GM12878 (cell line): Measurements from ENCODE around the gene ITGA6.

Source experiments
- CBFB ChIP-seq: IDR thresholded peaks from 2 replicates; pipeline ENCODE4 v1.6.1; 2016; ENCODE audit warnings: antibody characterized with exemption, low read depth
- ESRRA ChIP-seq: IDR thresholded peaks from 2 replicates; pipeline ENCODE4 v1.6.1; 2012; ENCODE audit warnings: mild to moderate bottlenecking, low read length, improper control_type of control experiment
- ETV6 ChIP-seq, 2 experiments: fragments of 450-650 bp in 1 of 2; IDR thresholded peaks in 1 of 2; conservative IDR thresholded peaks in 1 of 2; 2 replicates each; pipeline ENCODE4 v1.6.1; 2014; ENCODE audit warnings: antibody characterized with exemption in 1 of 2, borderline replicate concordance in 1 of 2, low read depth in 1 of 2, mild to moderate bottlenecking in 1 of 2, moderate library complexity in 1 of 2
- MYB ChIP-seq: fragments of 150-350 bp; IDR thresholded peaks from 2 replicates; pipeline ENCODE4 v1.6.1; 2014; ENCODE audit warnings: mild to moderate bottlenecking, low read depth, low read length, borderline replicate concordance
- NR2C1 ChIP-seq: fragments of 450-650 bp; IDR thresholded peaks from 2 replicates; pipeline ENCODE4 v1.6.1; 2017; ENCODE audit warnings: antibody characterized with exemption, mild to moderate bottlenecking, moderate library complexity
- POLR2A ChIP-seq: IDR thresholded peaks from 2 replicates; pipeline ENCODE4 v1.6.1; 2011; ENCODE audit warnings: low read depth, mild to moderate bottlenecking, low read length
- POU2F2 ChIP-seq: IDR thresholded peaks from 3 replicates; pipeline ENCODE4 v1.6.1; 2011; ENCODE audit warnings: low read depth, mild to moderate bottlenecking, low read length, borderline replicate concordance
- SUZ12 ChIP-seq: fragments of 200-600 bp; sonication (generic); IDR thresholded peaks from one replicate; pipeline ENCODE4 v1.6.1; 2018; ENCODE audit warnings: antibody characterized with exemption, mild to moderate bottlenecking; ENCODE audit not compliant: unreplicated experiment
- TF ChIP-seq, protein P1 (sequence below): fragments of 450-650 bp; IDR thresholded peaks from 2 replicates; pipeline ENCODE4 v1.6.1; 2017; ENCODE audit warnings: mild to moderate bottlenecking
- TF ChIP-seq, protein P2 (sequence below), 3 experiments: IDR thresholded peaks in 2 of 3; conservative IDR thresholded peaks in 1 of 3; 2 replicates each; pipeline ENCODE4 v1.5.1; 2011; ENCODE audit warnings: low read depth in 3 of 3, low read length in 3 of 3, mild to moderate bottlenecking in 3 of 3, control low read depth in 2 of 3, moderate library complexity in 2 of 3, inconsistent platforms in 1 of 3, mixed read lengths in 1 of 3; ENCODE audit not compliant: control insufficient read depth in 2 of 3, insufficient read depth in 1 of 3; ENCODE audit errors: extremely low read depth in 1 of 3
- TF ChIP-seq, protein P3 (sequence below): IDR thresholded peaks from 2 replicates; pipeline ENCODE4 v1.6.1; 2011; ENCODE audit warnings: low read depth, mild to moderate bottlenecking, low read length, moderate library complexity, borderline replicate concordance; ENCODE audit errors: extremely low read depth
- TF ChIP-seq, protein P4 (sequence below): fragments of 150-350 bp; IDR thresholded peaks from 2 replicates; pipeline ENCODE4 v1.6.1; 2016; ENCODE audit warnings: low read depth, low read length
- TF ChIP-seq, protein P5 (sequence below): fragments of 450-650 bp; IDR thresholded peaks from 2 replicates; pipeline ENCODE4 v1.6.1; 2017; ENCODE audit warnings: antibody characterized with exemption, mild to moderate bottlenecking, moderate library complexity

DNA sequence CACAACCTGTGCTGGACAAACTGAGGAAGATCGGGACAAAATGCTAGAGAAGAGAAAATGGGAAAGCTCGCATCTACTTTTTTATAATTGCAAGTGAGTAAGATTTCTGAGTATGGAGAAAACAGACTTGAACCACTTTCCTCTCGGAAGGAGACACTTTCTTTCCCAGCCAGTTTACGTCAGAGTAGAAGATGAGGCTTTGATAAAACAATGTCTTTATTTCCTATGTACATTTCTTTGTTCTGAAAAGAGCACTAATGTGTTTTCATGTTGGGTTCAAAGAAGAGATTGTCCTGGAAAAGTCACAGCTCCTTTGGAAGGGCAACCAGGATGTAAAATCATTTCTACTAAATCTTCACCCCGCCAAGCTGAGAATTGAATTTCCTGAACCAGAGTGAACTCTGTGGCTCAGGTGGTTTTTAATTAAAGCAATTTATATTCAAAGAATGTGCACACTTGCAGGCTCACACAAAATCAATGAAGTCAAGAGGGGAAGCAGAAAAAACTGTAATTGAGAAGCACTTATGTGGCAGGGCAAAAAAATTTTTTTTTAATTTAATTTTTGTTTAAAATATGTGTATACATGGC lies 23.4 kb upstream of the ITGA6 start:
- TF ChIP-seq ESRRA (no peak), POU2F2 (no peak), POLR2A (no peak), CBFB (no peak), NR2C1 (no peak), SUZ12 (no peak), MYB (no peak), ETV6 (conservative IDR thresholded peaks at IDR 0.05 in 1 of 2, IDR thresholded peaks at IDR 0.05 in 1 of 2; ENCODE audit: borderline replicate concordance in 1 of 2, low read depth in 1 of 2) (no peak)
- TF ChIP-seq, protein P1, sequence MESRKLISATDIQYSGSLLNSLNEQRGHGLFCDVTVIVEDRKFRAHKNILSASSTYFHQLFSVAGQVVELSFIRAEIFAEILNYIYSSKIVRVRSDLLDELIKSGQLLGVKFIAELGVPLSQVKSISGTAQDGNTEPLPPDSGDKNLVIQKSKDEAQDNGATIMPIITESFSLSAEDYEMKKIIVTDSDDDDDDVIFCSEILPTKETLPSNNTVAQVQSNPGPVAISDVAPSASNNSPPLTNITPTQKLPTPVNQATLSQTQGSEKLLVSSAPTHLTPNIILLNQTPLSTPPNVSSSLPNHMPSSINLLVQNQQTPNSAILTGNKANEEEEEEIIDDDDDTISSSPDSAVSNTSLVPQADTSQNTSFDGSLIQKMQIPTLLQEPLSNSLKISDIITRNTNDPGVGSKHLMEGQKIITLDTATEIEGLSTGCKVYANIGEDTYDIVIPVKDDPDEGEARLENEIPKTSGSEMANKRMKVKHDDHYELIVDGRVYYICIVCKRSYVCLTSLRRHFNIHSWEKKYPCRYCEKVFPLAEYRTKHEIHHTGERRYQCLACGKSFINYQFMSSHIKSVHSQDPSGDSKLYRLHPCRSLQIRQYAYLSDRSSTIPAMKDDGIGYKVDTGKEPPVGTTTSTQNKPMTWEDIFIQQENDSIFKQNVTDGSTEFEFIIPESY, result no peak
- TF ChIP-seq, protein P2, sequence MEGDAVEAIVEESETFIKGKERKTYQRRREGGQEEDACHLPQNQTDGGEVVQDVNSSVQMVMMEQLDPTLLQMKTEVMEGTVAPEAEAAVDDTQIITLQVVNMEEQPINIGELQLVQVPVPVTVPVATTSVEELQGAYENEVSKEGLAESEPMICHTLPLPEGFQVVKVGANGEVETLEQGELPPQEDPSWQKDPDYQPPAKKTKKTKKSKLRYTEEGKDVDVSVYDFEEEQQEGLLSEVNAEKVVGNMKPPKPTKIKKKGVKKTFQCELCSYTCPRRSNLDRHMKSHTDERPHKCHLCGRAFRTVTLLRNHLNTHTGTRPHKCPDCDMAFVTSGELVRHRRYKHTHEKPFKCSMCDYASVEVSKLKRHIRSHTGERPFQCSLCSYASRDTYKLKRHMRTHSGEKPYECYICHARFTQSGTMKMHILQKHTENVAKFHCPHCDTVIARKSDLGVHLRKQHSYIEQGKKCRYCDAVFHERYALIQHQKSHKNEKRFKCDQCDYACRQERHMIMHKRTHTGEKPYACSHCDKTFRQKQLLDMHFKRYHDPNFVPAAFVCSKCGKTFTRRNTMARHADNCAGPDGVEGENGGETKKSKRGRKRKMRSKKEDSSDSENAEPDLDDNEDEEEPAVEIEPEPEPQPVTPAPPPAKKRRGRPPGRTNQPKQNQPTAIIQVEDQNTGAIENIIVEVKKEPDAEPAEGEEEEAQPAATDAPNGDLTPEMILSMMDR (IDR thresholded peaks at IDR 0.05 in 2 of 3, conservative IDR thresholded peaks at IDR 0.05 in 1 of 3; ENCODE audit: control insufficient read depth in 2 of 3, extremely low read depth in 1 of 3, insufficient read depth in 1 of 3, low read depth in 3 of 3, low read length in 3 of 3), result no peak
- TF ChIP-seq, protein P3, sequence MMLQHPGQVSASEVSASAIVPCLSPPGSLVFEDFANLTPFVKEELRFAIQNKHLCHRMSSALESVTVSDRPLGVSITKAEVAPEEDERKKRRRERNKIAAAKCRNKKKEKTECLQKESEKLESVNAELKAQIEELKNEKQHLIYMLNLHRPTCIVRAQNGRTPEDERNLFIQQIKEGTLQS, result no peak
- TF ChIP-seq, protein P4, sequence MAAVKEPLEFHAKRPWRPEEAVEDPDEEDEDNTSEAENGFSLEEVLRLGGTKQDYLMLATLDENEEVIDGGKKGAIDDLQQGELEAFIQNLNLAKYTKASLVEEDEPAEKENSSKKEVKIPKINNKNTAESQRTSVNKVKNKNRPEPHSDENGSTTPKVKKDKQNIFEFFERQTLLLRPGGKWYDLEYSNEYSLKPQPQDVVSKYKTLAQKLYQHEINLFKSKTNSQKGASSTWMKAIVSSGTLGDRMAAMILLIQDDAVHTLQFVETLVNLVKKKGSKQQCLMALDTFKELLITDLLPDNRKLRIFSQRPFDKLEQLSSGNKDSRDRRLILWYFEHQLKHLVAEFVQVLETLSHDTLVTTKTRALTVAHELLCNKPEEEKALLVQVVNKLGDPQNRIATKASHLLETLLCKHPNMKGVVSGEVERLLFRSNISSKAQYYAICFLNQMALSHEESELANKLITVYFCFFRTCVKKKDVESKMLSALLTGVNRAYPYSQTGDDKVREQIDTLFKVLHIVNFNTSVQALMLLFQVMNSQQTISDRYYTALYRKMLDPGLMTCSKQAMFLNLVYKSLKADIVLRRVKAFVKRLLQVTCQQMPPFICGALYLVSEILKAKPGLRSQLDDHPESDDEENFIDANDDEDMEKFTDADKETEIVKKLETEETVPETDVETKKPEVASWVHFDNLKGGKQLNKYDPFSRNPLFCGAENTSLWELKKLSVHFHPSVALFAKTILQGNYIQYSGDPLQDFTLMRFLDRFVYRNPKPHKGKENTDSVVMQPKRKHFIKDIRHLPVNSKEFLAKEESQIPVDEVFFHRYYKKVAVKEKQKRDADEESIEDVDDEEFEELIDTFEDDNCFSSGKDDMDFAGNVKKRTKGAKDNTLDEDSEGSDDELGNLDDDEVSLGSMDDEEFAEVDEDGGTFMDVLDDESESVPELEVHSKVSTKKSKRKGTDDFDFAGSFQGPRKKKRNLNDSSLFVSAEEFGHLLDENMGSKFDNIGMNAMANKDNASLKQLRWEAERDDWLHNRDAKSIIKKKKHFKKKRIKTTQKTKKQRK, result no peak
- TF ChIP-seq, protein P5, sequence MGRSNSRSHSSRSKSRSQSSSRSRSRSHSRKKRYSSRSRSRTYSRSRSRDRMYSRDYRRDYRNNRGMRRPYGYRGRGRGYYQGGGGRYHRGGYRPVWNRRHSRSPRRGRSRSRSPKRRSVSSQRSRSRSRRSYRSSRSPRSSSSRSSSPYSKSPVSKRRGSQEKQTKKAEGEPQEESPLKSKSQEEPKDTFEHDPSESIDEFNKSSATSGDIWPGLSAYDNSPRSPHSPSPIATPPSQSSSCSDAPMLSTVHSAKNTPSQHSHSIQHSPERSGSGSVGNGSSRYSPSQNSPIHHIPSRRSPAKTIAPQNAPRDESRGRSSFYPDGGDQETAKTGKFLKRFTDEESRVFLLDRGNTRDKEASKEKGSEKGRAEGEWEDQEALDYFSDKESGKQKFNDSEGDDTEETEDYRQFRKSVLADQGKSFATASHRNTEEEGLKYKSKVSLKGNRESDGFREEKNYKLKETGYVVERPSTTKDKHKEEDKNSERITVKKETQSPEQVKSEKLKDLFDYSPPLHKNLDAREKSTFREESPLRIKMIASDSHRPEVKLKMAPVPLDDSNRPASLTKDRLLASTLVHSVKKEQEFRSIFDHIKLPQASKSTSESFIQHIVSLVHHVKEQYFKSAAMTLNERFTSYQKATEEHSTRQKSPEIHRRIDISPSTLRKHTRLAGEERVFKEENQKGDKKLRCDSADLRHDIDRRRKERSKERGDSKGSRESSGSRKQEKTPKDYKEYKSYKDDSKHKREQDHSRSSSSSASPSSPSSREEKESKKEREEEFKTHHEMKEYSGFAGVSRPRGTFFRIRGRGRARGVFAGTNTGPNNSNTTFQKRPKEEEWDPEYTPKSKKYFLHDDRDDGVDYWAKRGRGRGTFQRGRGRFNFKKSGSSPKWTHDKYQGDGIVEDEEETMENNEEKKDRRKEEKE, result no peak
